Measurements from ENCODE around the gene ADCK1. TPM values are rescaled to one million over a fixed set of nuclear protein-coding genes. Genes with fewer than 3 reads are reported as not detected.

ADCK1 gene
- total and polyA plus RNA-seq, 4 donors, result 6.1 to 19.7 (median 10.8) TPM

DNA sequence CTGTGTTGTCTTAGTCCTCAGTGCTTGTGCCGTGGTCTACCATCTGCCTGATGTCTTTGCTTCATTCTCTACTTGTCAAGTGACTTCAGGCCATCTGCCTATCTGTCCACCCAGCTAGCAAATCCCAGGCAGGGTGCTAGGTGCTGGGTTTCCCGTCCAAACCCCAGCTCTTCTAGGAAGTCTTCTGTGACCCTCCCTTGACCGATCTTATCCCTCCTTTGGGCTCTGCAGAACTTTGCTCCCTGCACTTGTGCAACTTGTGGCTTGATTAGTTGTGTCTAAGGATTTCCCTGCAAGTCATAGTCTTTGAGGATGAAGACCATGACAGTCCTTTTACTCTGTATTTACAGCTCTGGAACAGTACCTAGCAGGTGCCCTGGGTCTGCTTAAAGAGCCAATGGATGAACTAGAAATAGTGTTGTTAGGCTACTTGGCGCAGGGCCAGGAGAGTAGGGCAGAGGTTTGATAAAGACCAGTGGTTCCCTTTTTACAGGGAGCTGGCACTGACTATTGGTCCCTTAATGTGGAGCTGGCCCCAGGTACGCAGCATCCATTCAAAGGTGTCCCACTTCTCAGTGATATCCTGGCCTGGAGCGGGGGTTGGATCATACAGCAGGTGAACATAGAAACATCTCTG lies 60.1 kb downstream of the ADCK1 start:
- H3K4me3 ChIP-seq (ENCODE audit: low read depth, low read length), result no peak overlapping the region
- over 99% methylated on average over 6 of the region's 6 CpGs for WGBS (ENCODE audit: insufficient coverage)
- peaks cover 7% of the 10 kb centered on the region for H3K4me1 ChIP-seq (ENCODE audit: control insufficient read depth, insufficient read depth, low read length)
- H3K36me3 ChIP-seq (ENCODE audit: control insufficient read depth, insufficient read depth, low read length), result peaks cover 15% of the 10 kb centered on the region
- no peak overlapping the region for H3K27ac ChIP-seq (ENCODE audit: low read depth, low read length)
- no peaks in the 10 kb centered on the region for H3K27me3 ChIP-seq (ENCODE audit: control insufficient read depth, insufficient read depth, low read length)
- DNase-seq (ENCODE audit: low read depth in 4 of 6, low spot score in 6 of 6), result no peak
- no peaks in the 10 kb centered on the region for H3K9me3 ChIP-seq (ENCODE audit: control insufficient read depth, insufficient read depth, low read length)

- WGBS (ENCODE audit: insufficient coverage), result 89% methylated on average over 3 of the region's 6 CpGs
- no peak overlapping the region for H3K27ac ChIP-seq (ENCODE audit: low read depth, low read length)
- peaks cover 7% of the 10 kb centered on the region for H3K4me1 ChIP-seq (ENCODE audit: control insufficient read depth, insufficient read depth, low read length)
- H3K27me3 ChIP-seq (ENCODE audit: control insufficient read depth, insufficient read depth, low read length), result no peaks in the 10 kb centered on the region
- peaks cover 15% of the 10 kb centered on the region for H3K36me3 ChIP-seq (ENCODE audit: control insufficient read depth, insufficient read depth, low read length)
- H3K4me3 ChIP-seq (ENCODE audit: low read depth, low read length), result no peak overlapping the region
- no peak for DNase-seq (ENCODE audit: low read depth in 4 of 6, low spot score in 6 of 6)
- H3K9me3 ChIP-seq (ENCODE audit: control insufficient read depth, insufficient read depth, low read length), result peaks cover 3% of the 10 kb centered on the region
Observed at GRCh38 chr14:77861201-77861600, 61.3 kb downstream of the ADCK1 start.

DNA sequence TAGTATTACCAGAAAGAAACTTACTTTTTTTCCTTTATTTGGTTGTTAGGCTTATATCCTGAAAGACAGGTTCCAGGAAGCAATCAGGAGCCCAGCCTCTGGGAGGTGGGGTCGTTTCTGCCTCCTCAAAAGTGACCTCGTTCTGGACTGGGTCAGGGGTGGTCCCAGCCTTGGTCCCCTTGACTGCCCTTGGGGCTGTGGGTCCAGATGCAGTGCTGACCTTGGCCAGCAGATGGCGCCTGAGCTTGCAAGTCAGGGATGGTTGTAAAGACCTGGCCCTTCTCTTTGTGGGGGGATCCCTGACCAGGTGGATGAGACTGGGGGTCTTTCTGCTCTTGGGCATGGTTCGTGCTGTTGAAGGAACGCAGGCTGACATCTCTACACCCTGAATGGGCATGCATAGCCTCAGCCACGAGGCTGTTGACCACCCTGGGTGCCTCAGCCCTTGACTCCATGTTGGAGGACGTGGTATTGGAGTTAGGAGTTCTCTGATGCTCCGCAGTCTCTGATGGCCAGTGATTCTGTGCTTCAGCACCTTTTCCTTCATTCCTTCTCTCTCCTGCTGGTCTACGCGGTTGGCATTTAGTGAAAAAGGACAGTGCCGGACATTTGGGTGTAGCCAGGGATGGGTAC lies 62.4 kb downstream of the ADCK1 start:
- peaks cover 7% of the 10 kb centered on the region for H3K4me1 ChIP-seq (ENCODE audit: control insufficient read depth, insufficient read depth, low read length)
- H3K27ac ChIP-seq (ENCODE audit: low read depth, low read length), result no peak overlapping the region
- WGBS (ENCODE audit: insufficient coverage), result 32% methylated on average over 7 of the region's 11 CpGs

DNA sequence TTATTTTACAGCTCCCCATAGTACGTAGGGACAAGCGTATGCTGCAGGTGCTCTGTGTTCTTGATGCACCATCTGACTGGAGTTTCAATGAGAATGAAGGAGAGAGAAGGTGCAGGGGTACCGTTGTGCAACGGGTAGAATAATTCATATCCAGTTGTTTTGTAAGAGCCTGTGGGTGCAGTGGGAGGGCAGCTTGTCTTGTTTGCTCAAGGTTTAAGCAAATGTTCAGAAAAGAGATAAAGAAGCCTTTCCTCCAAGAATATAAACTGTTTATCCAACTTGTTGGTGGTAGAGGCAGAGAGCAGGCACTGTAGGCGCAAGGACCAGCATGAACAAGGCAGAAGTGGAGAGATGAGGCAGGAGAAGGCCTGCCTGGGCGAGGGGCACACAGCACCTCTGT lies 64.2 kb downstream of the ADCK1 start:
- Histone ChIP-seq H3K9me3 (ENCODE audit: control insufficient read depth, insufficient read depth, low read length) (peaks cover 3% of the 10 kb centered on the region), H3K27ac (ENCODE audit: low read depth, low read length) (no peak overlapping the region), H3K4me3 (ENCODE audit: low read depth, low read length) (no peak overlapping the region), H3K36me3 (ENCODE audit: control insufficient read depth, insufficient read depth, low read length) (peaks cover 10% of the 10 kb centered on the region), H3K27me3 (ENCODE audit: control insufficient read depth, insufficient read depth, low read length) (no peaks in the 10 kb centered on the region), H3K4me1 (ENCODE audit: control insufficient read depth, insufficient read depth, low read length) (peaks cover 12% of the 10 kb centered on the region)
- no peak for DNase-seq (ENCODE audit: low read depth in 4 of 6, low spot score in 6 of 6)
- 93% methylated on average over 3 of the region's 6 CpGs for WGBS (ENCODE audit: insufficient coverage)

More for the DNA sequence above, 62.4 kb downstream of the ADCK1 start:
- DNase-seq (ENCODE audit: low read depth in 4 of 6, low spot score in 6 of 6), result peak in 3 of 6 donors; percentile 39 to 83 (median 74)
- Histone ChIP-seq H3K9me3 (ENCODE audit: control insufficient read depth, insufficient read depth, low read length) (peaks cover 3% of the 10 kb centered on the region), H3K36me3 (ENCODE audit: control insufficient read depth, insufficient read depth, low read length) (peaks cover 15% of the 10 kb centered on the region), H3K27me3 (ENCODE audit: control insufficient read depth, insufficient read depth, low read length) (no peaks in the 10 kb centered on the region), H3K4me3 (ENCODE audit: low read depth, low read length) (no peak overlapping the region)

- DNase-seq (ENCODE audit: low read depth in 4 of 6, low spot score in 6 of 6), result no peak
- H3K27ac ChIP-seq (ENCODE audit: low read depth, low read length), result no peak overlapping the region
- WGBS (ENCODE audit: insufficient coverage), result 100% methylated on average over 1 of the region's 1 CpG
Observed at GRCh38 chr14:77864580-77864979, 64.7 kb downstream of the ADCK1 start.

GRCh38 chr14:77865455-77865854 lies 65.5 kb downstream of the ADCK1 start:
- peaks cover 13% of the 10 kb centered on the region for H3K4me1 ChIP-seq (ENCODE audit: control insufficient read depth, insufficient read depth, low read length)
- H3K27me3 ChIP-seq (ENCODE audit: control insufficient read depth, insufficient read depth, low read length), result no peaks in the 10 kb centered on the region
- H3K36me3 ChIP-seq (ENCODE audit: control insufficient read depth, insufficient read depth, low read length), result peaks cover 6% of the 10 kb centered on the region
- no peak overlapping the region for H3K27ac ChIP-seq (ENCODE audit: low read depth, low read length)
- 100% methylated on average over 1 of the region's 6 CpGs for WGBS (ENCODE audit: insufficient coverage)
- H3K9me3 ChIP-seq (ENCODE audit: control insufficient read depth, insufficient read depth, low read length), result peaks cover 3% of the 10 kb centered on the region
- no peak for DNase-seq (ENCODE audit: low read depth in 4 of 6, low spot score in 6 of 6)
- H3K4me3 ChIP-seq (ENCODE audit: low read depth, low read length), result no peak overlapping the region

More at GRCh38 chr14:77864580-77864979, 64.7 kb downstream of the ADCK1 start:
- Histone ChIP-seq H3K4me1 (ENCODE audit: control insufficient read depth, insufficient read depth, low read length) (peaks cover 13% of the 10 kb centered on the region), H3K27me3 (ENCODE audit: control insufficient read depth, insufficient read depth, low read length) (no peaks in the 10 kb centered on the region), H3K36me3 (ENCODE audit: control insufficient read depth, insufficient read depth, low read length) (peaks cover 8% of the 10 kb centered on the region), H3K9me3 (ENCODE audit: control insufficient read depth, insufficient read depth, low read length) (peaks cover 3% of the 10 kb centered on the region), H3K4me3 (ENCODE audit: low read depth, low read length) (no peak overlapping the region)

DNA sequence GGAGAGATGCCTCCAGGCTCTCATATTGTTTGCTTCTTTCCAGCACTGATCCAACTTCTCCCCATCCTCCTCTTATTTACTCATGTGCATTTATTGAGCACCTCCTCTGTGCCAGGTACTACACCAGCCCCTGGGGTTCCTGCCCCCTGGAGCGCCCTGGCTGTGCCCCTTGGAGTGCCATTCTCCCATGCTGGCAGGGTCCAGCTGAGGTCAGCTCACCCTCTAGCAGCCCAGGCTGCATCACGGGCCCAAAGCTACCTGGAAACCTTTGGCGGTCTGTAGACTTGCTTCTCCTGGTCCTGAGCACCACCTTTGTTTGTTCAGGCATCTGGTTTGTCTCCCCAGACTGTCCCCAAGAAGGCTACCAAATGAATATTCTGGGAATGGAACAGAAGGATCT lies 67.0 kb downstream of the ADCK1 start:
- no peak overlapping the region for H3K27ac ChIP-seq (ENCODE audit: low read depth, low read length)
- WGBS (ENCODE audit: insufficient coverage), result 97% methylated on average over 3 of the region's 3 CpGs
- H3K27me3 ChIP-seq (ENCODE audit: control insufficient read depth, insufficient read depth, low read length), result no peaks in the 10 kb centered on the region
- peaks cover 3% of the 10 kb centered on the region for H3K9me3 ChIP-seq (ENCODE audit: control insufficient read depth, insufficient read depth, low read length)
- H3K36me3 ChIP-seq (ENCODE audit: control insufficient read depth, insufficient read depth, low read length), result no peaks in the 10 kb centered on the region
- peaks cover 12% of the 10 kb centered on the region for H3K4me1 ChIP-seq (ENCODE audit: control insufficient read depth, insufficient read depth, low read length)
- no peak overlapping the region for H3K4me3 ChIP-seq (ENCODE audit: low read depth, low read length)
- DNase-seq (ENCODE audit: low read depth in 4 of 6, low spot score in 6 of 6), result no peak

- H3K9me3 ChIP-seq (ENCODE audit: control insufficient read depth, insufficient read depth, low read length), result peaks cover 3% of the 10 kb centered on the region
- peaks cover 3% of the 10 kb centered on the region for H3K36me3 ChIP-seq (ENCODE audit: control insufficient read depth, insufficient read depth, low read length)
- peaks cover 6% of the 10 kb centered on the region for H3K4me1 ChIP-seq (ENCODE audit: control insufficient read depth, insufficient read depth, low read length)
- DNase-seq (ENCODE audit: low read depth in 4 of 6, low spot score in 6 of 6), result peak in 1 of 6 donors; percentile 3
- H3K27ac ChIP-seq (ENCODE audit: low read depth, low read length), result no peak overlapping the region
- WGBS (ENCODE audit: insufficient coverage), result 80% methylated on average over 7 of the region's 7 CpGs
- no peak overlapping the region for H3K4me3 ChIP-seq (ENCODE audit: low read depth, low read length)
- no peaks in the 10 kb centered on the region for H3K27me3 ChIP-seq (ENCODE audit: control insufficient read depth, insufficient read depth, low read length)
Observed at GRCh38 chr14:77867476-77867875, 67.6 kb downstream of the ADCK1 start.

DNA sequence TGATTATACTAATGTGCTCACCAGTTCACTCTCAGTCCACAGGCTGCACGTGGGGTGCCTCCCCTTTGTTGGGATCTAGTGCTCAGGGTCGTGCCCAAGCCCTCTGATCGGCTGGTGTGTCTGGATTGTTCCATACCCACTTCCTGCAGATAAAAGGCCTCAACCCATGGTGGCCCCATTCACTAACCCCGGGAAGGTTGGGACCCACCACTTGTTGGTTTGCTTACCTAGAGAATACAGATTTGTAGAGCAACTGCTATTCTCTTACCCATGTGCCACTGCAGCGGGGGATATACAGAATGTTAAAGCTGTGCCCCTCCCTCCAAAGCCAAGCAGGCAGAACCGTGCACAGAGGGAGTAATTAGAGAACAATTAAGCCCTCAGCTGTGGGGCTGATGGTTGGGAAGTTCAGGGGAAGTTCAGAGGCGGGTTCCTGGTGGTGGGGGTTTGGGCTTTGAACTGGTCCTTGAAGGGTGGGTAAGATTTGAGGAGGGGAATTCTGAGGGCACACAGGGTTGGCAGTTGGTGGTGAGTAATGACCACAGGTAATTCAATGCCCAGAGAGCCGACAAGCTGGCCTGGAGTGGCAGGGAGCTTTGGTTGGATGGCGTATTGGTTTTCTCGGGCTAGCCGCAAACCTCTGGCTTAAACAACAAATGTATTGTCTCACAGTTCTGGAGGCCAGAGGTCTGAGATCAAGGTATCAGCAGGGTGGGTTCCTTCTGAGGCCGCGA lies 68.8 kb downstream of the ADCK1 start:
- Histone ChIP-seq H3K27ac (ENCODE audit: low read depth, low read length) (no peak overlapping the region), H3K4me1 (ENCODE audit: control insufficient read depth, insufficient read depth, low read length) (peaks cover 6% of the 10 kb centered on the region), H3K9me3 (ENCODE audit: control insufficient read depth, insufficient read depth, low read length) (peaks cover 3% of the 10 kb centered on the region), H3K36me3 (ENCODE audit: control insufficient read depth, insufficient read depth, low read length) (peaks cover 4% of the 10 kb centered on the region), H3K27me3 (ENCODE audit: control insufficient read depth, insufficient read depth, low read length) (no peaks in the 10 kb centered on the region), H3K4me3 (ENCODE audit: low read depth, low read length) (no peak overlapping the region)
- 75% methylated on average over 9 of the region's 13 CpGs for WGBS (ENCODE audit: insufficient coverage)
- DNase-seq (ENCODE audit: low read depth in 4 of 6, low spot score in 6 of 6), result no peak

All from spinal cord (tissue), 10 donors.